ENCODE data around the gene SDK2. TPM values are rescaled to one million over a fixed set of nuclear protein-coding genes. Genes with fewer than 3 reads are reported as not detected.

The SDK2 gene
- total RNA-seq, 1 experiment from 2014 or later = 0.46 TPM

- DNase-seq (ENCODE audit: low spot score) = no peak
Measured at GRCh38 chr17:73297934-73298861, 346.0 kb downstream of the SDK2 start.

- DNase-seq (ENCODE audit: low spot score) = peak; percentile 82
Measured at GRCh38 chr17:73293480-73293911, 350.7 kb downstream of the SDK2 start.

- no peak for DNase-seq (ENCODE audit: low spot score)
Measured at GRCh38 chr17:73293031-73293430, 351.2 kb downstream of the SDK2 start.

DNA sequence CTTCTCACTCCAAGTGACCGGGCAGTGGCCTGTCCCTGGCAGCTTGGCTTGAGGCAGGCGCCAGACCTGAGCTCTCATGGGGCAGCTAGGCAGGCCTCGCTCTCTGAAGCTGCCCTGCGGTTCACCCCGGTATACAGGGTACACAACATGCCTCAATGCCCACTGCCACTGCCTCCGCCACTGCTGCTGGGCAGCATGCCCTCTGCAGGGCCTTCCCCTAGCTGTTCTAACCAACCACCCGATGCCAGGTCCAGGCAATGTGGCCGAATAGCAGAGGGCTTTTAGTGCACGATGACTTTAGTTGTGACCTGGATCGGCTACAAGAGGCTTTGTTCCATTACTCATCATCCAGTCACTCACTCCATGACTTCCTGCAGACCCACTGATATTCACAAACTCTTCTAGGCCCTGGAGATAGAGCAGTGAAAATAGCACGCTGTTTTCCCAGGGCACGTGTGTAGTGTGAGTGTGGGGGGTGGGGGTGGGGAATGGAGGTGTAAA, 352.2 kb downstream of the SDK2 start:
- peak; percentile 76 for DNase-seq (ENCODE audit: low spot score)

DNA sequence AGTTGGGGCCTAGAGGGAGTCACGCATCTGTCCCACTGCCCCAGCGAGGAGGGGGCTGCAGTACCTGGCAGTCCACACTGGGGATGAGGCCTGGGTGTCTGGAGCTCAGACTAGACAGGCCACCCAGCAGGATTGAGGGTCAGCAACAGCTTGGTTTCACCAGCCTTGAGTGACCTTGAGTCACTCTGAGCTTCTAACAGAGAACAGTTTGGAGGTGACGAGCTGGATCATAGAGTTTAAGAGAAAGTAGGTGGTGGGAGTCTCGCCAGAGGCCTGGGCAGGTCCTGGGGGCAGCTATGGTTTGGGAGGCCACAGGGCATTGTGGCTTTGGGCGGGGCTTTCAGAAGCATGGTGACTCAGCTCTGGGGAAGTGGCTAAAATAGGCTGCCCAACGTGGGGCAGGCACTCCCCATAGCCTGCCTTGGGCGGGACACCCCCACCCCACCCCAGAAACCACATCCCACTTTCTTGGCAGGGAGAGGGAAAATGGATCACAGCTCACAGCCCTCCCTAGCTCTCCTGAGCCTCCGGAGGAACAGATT, 352.9 kb downstream of the SDK2 start:
- peak; percentile 95 for DNase-seq (ENCODE audit: low spot score)

GRCh38 chr17:73290399-73291259, 353.6 kb downstream of the SDK2 start:
- no peak for DNase-seq (ENCODE audit: low spot score)

- no peak for DNase-seq (ENCODE audit: low spot score)
Measured at GRCh38 chr17:73289549-73290254, 354.5 kb downstream of the SDK2 start.

GRCh38 chr17:73288534-73289302, 355.5 kb downstream of the SDK2 start:
- peak; percentile 34 for DNase-seq (ENCODE audit: low spot score)

DNA sequence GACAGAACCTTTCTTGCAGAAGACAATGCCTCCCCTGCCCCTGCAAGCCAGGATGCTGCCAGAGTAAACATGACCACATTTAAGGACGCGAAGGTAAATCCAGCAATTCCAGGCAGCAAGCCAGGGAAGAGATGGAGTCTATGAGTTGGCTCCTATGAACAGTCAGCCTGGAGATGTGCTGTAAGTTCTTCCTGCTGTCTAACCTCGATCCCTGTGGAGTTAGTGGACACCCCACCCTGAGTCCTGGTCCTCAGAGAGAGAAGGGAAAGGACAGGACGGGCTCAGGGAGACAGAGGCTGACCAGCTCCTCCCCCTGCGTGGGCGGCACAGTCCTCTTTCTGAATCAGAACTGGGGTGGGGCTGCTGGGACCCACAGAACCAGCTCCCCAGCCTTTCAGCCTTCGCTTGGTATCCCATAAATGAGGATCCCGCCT, 357.4 kb downstream of the SDK2 start:
- DNase-seq (ENCODE audit: low spot score) = no peak

DNA sequence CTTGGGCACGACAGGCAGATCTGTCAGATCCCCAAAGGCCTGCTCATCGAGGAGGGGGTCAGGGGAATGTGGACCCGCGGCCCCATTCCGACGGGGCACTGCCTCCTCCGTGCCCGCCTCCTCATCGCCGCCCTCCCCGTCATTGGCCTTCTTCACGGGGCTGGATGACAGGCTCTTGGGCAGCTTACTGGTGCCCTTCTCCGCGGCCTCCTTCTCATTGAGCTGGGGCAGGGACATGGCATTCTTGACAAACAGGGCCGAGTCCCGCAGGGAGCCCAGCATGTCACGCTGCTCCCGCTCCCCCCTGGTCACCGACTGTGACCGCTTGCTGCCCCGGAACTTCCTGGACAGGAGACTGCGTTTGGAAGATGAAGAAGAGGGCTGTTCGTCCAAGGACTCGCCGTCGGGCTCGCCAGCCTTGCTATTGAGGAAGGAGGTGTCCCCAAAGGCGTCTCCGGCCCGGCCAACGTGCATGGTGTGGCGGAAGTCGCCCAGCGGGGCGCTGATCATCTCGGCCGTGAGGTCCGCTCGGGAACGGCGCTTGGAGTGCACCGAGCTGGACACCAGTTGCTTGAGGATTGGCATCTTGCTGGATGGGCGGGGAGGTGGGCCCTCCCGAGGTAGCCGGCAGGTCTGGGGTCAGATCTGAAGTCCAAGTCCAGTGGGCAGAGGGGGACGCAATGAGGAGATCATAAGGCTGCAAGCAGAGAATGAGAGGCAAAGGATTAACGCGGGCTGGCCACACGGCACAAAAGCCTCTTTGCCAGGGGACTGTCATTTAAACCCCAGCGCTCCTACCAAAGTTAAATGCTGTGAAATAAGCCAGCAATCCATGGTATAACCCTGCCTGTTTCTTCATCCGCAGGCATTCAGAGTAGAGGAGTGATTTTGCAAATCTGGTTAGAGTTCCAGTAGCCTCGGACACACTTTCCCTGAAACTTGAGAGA, 358.1 kb downstream of the SDK2 start:
- no peak for DNase-seq (ENCODE audit: low spot score)

DNA sequence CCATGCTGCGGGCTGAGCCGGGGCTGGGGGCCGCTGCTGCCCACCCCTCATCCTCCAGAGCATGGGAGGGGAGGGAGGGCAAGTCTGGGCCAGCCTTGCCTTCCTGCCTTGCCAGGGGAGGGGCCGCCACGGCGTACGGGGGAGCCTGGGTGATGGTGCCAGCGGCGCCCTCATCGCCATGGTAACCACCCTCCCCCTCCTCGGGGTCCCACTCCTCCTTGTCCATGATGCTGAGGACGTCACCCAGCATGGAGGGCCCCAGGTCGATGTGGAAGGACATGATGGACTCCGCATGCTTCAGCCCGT, 358.7 kb downstream of the SDK2 start:
- no peak for DNase-seq (ENCODE audit: low spot score)

GRCh38 chr17:73284906-73285602, 359.2 kb downstream of the SDK2 start:
- DNase-seq (ENCODE audit: low spot score) = no peak

All from H4 (cell line).